K562 (cell line): ENCODE measurements around the gene GORASP1. TPM values are rescaled to one million over a fixed set of nuclear protein-coding genes. Genes with fewer than 3 reads are reported as not detected.

Experiments
- ATAC-seq: fragments of 200-7000 bp; cut with Tn5 transposase; 3 replicates; pipeline ENCODE4 v1.9.1; 2020; ENCODE audit warnings: moderate library complexity
- BruUV-seq: library from RNA; stranded (reverse); fragments of 400-500 nt; replicated peaks from 2 replicates; lab custom pipeline; 2021; lab: Mats Ljungman, UMichigan
- CTCF ChIA-PET: fragments of 300-600 bp; formaldehyde crosslinking; extraction: SDS; loops from one replicate; lab custom pipeline; 2021; ENCODE audit warnings: low intra/inter-chr PET ratio; lab: Yijun Ruan, JAX
- POLR2A ChIA-PET: fragments of 300-600, 350-650 bp; sonication (Branson Sonifier 250); formaldehyde crosslinking; extraction: SDS; loops from one replicate; lab custom pipeline; 2021; ENCODE audit warnings: antibody characterized with exemption, inconsistent platforms; lab: Yijun Ruan, JAX
- DNase-seq, 4 experiments: peaks; one replicate each; pipeline versions ENCODE4 v3.0.0 to v3.0.0-alpha.2; 2011 to 2018; ENCODE audit warnings: low spot score in 3 of 4, mixed read lengths in 3 of 4; ENCODE audit errors: extremely low read depth in 1 of 4
- FAIRE-seq: peaks from 2 replicates; lab custom pipeline; 2011; peaks lifted over from hg19 to GRCh38; lab: Jason Lieb, UNC
- H2AFZ ChIP-seq: 2 replicates; pipeline ENCODE4 v1.6.0; 2011; ENCODE audit warnings: low read depth, low read length, control low read depth, inconsistent platforms
- H3K27ac ChIP-seq: fragments of 200-600 bp; 3 replicates; pipeline ENCODE4 v1.8.0; 2011; ENCODE audit warnings: low read depth, mild to moderate bottlenecking, control low read depth, inconsistent platforms, low read length, moderate library complexity, mixed read lengths; ENCODE audit errors: extremely low read depth
- H3K27me3 ChIP-seq, 2 experiments: fragments of 300-600 bp in 1 of 2; 2 replicates in 1 of 2; 3 replicates in 1 of 2; pipeline versions ENCODE4 v1.6.0 to v1.8.0; 2011; ENCODE audit warnings: inconsistent platforms in 2 of 2, low read length in 2 of 2, mild to moderate bottlenecking in 1 of 2, mixed read lengths in 1 of 2, moderate library complexity in 1 of 2; ENCODE audit not compliant: control insufficient read depth in 2 of 2, insufficient read depth in 2 of 2
- H3K36me3 ChIP-seq: fragments of 300-600 bp; 3 replicates; pipeline ENCODE4 v1.8.0; 2011; ENCODE audit warnings: mild to moderate bottlenecking, low read length, inconsistent platforms; ENCODE audit not compliant: control insufficient read depth, insufficient read depth
- H3K4me1 ChIP-seq, 2 experiments: fragments of 200-600 bp in 1 of 2; replicated peaks in 1 of 2; 2 replicates in 1 of 2; 3 replicates in 1 of 2; pipeline versions ENCODE4 v1.5.1 to v1.8.0; 2011; ENCODE audit warnings: inconsistent platforms in 2 of 2, low read length in 2 of 2, mild to moderate bottlenecking in 1 of 2, mixed read lengths in 1 of 2, moderate library complexity in 1 of 2; ENCODE audit not compliant: control insufficient read depth in 2 of 2, insufficient read depth in 2 of 2
- H3K4me2 ChIP-seq: 2 replicates; pipeline ENCODE4 v1.6.1; 2011; ENCODE audit warnings: low read length, control low read depth, inconsistent platforms, mixed read lengths; ENCODE audit not compliant: insufficient read depth
- H3K4me3 ChIP-seq: fragments of 200-600 bp; sonication (generic), shearing (Covaris generic); 2 replicates; pipeline ENCODE4 v1.5.1; 2016; ENCODE audit warnings: control low read depth, inconsistent platforms
- H3K79me2 ChIP-seq: fragments of 200-600 bp; 3 replicates; pipeline ENCODE4 v1.8.0; 2011; ENCODE audit warnings: low read length, inconsistent platforms; ENCODE audit not compliant: control insufficient read depth, insufficient read depth
- H3K9ac ChIP-seq, 2 experiments: 2 replicates each; pipeline versions ENCODE4 v1.6.0 to v1.6.1; 2011; ENCODE audit warnings: low read depth in 2 of 2, low read length in 2 of 2, control low read depth in 1 of 2, inconsistent platforms in 1 of 2, mild to moderate bottlenecking in 1 of 2, mixed read lengths in 1 of 2; ENCODE audit not compliant: insufficient read depth in 1 of 2
- H3K9me1 ChIP-seq: one replicate; pipeline ENCODE4 v1.6.0; 2011; ENCODE audit warnings: inconsistent platforms, mild to moderate bottlenecking, low read length, moderate library complexity; ENCODE audit not compliant: control insufficient read depth, insufficient read depth
- H3K9me3 ChIP-seq: replicated peaks from 2 replicates; pipeline ENCODE4 v1.5.1; 2011; ENCODE audit warnings: low read depth, low read length, inconsistent platforms; ENCODE audit not compliant: control insufficient read depth, insufficient read depth
- H4K20me1 ChIP-seq: replicated peaks from 2 replicates; pipeline ENCODE4 v1.6.1; 2011; ENCODE audit warnings: low read length, inconsistent platforms, mixed read lengths; ENCODE audit not compliant: control insufficient read depth, insufficient read depth
- CHD4 ChIP-seq: fragments of 200-600 bp; sonication (generic); IDR thresholded peaks from 3 replicates; pipeline ENCODE4 v1.6.1; 2012; ENCODE audit warnings: low read depth, mild to moderate bottlenecking, mixed read lengths, low read length, inconsistent platforms; ENCODE audit not compliant: insufficient read depth, insufficient replicate concordance, poor library complexity, severe bottlenecking
- CSDE1 ChIP-seq, 2 experiments: fragments of 450-650 bp; IDR thresholded peaks; 2 replicates each; pipeline ENCODE4 v1.6.1; 2016; ENCODE audit warnings: mild to moderate bottlenecking in 1 of 2
- GABPB1 ChIP-seq: sonication (generic); formaldehyde crosslinking; IDR thresholded peaks from 2 replicates; pipeline ENCODE4 v1.8.0; 2022; ENCODE audit warnings: mild to moderate bottlenecking, missing genetic modification reagents
- MIER1 ChIP-seq: fragments of 450-650 bp; IDR thresholded peaks from 2 replicates; pipeline ENCODE4 v1.6.1; 2016; ENCODE audit warnings: antibody characterized with exemption, mild to moderate bottlenecking, low read depth
- NFIX ChIP-seq: fragments of 250-450 bp; sonication (Bioruptor Pico); IDR thresholded peaks from 2 replicates; pipeline ENCODE4 v1.4.0; 2020; ENCODE audit warnings: low read depth, mild to moderate bottlenecking, moderate library complexity
- POLR2G ChIP-seq: fragments of 200-400 bp; formaldehyde crosslinking; IDR thresholded peaks from 2 replicates; pipeline ENCODE4 v1.6.1; 2017; ENCODE audit warnings: low read depth, mild to moderate bottlenecking, antibody characterized with exemption, low read length, moderate library complexity
- XRCC5 ChIP-seq: fragments of 200-400 bp; formaldehyde crosslinking; IDR thresholded peaks from 2 replicates; pipeline ENCODE4 v1.6.1; 2017; ENCODE audit warnings: low read depth, mild to moderate bottlenecking, low read length
- ZBTB40 ChIP-seq, 2 experiments: fragments of 450-650 bp in 1 of 2; sonication (generic) in 1 of 2; formaldehyde crosslinking in 1 of 2; IDR thresholded peaks; 2 replicates each; pipeline versions ENCODE4 v1.7.1 to v1.9.0; 2016 to 2022; ENCODE audit warnings: inconsistent platforms in 1 of 2, mild to moderate bottlenecking in 1 of 2, missing genetic modification reagents in 1 of 2
- ZFP30 ChIP-seq: fragments of 250-450 bp; sonication (Bioruptor Pico); IDR thresholded peaks from 2 replicates; pipeline ENCODE4 v1.8.0; 2022; ENCODE audit warnings: moderate library complexity, mild to moderate bottlenecking, inconsistent platforms, borderline replicate concordance
- WGBS: fragments of 100-300 bp; shearing (Covaris generic); methylation state at CpG from one replicate; pipeline ENCODE4 v1.1.6; 2016; ENCODE audit warnings: low coverage, mixed read lengths; ENCODE audit not compliant: insufficient coverage; ENCODE audit errors: missing lambda C conversion rate; 5-methylcytosine and 5-hydroxymethylcytosine counted together
- in situ Hi-C: fragments of 300-500 bp; cut with MboI; formaldehyde crosslinking; loops from 4 replicates; pipeline ENCODE4 v1.15.0; 2018; ENCODE audit warnings: inconsistent platforms, mixed read lengths
- intact Hi-C: fragments of 100-400 bp; cut with micrococcal nuclease; formaldehyde crosslinking; loops from 2 replicates; pipeline ENCODE4 v1.14.2; 2022
- polyA plus RNA-seq, 8 experiments: library from polyadenylated mRNA; depleted of rRNA in 4 of 8; stranded (reverse) in 5 of 8; unstranded in 3 of 8; fragments of >200 nt; fragmentation: Nextera tagmentation in 2 of 8; fragmentation: Illumina TruSeq in 1 of 8; extraction: Ambion mirVana in 2 of 8; extraction: Trizol in 1 of 8; gene quantifications; 2 replicates each; pipeline versions ENCODE4 v1.2.1 to v1.2.3, GENCODE V29; 2011 to 2014; ENCODE audit warnings: inconsistent platforms in 1 of 8, missing spikeins in 1 of 8
- total RNA-seq, 7 experiments: library from RNA; depleted of rRNA in 6 of 7; stranded (reverse); fragments of >200 nt in 6 of 7; fragmentation: Illumina TruSeq in 2 of 7; extraction: Trizol in 2 of 7; gene quantifications; 2 replicates each; pipeline versions ENCODE4 v1.2.1 to v1.2.3, GENCODE V29; 2011 to 2021; ENCODE audit warnings: low replicate concordance in 1 of 7

Gene GORASP1
- total and polyA plus RNA-seq, 9 of the 15 experiments (the other 6 are each of a cell fraction or from before 2014, with no cell fraction given) = 8.4 to 87.9 (median 67.6) TPM

DNA sequence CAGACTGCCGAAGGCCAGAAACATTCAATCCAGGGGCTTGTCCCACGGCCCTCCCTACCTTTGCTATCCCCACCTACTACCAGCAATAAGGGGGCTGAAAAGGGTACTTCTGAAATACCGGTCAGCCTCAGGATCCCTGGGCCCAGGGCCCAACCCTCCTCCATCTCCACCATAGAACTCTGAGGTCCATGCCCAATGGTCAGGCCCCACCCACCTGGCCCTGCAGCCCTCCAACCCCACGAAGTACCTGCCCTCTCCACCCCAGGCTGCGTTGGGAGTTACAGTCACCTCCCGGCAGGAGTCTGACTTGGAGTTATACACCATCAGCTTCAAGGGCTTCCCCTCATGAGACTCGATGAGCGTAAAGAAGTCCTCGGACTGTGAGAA is 6.9 kb downstream of the GORASP1 start:
- in situ Hi-C loops = no loop called here
- Histone ChIP-seq H3K27me3 (no peaks in the 10 kb centered on the region), H3K9me1 (peaks cover 4% of the 10 kb centered on the region), H3K36me3 (peaks cover 86% of the 10 kb centered on the region), H3K4me3 (no peak overlapping the region), H3K4me1 (peaks cover 4 to 23% of the 10 kb centered on the region in 2 experiments; a peak in 2 of 5 replicates), H4K20me1 (peaks cover 17% of the 10 kb centered on the region), H3K9ac (no peak overlapping the region), H3K4me2 (no peak overlapping the region), H3K27ac (no peak overlapping the region), H3K9me3 (no peaks in the 10 kb centered on the region), H2AFZ (no peak overlapping the region), H3K79me2 (peaks cover 31% of the 10 kb centered on the region)
- FAIRE-seq (no peak), DNase-seq (no peak), ATAC-seq (no peak)
- intact Hi-C loops = loop anchor here (2.0 kb wide), 1 partner anchor 188 kb away; no protein-coding TSS in a partner anchor
- TF ChIP-seq MIER1 (no peak), GABPB1 (CRISPR knock-in tag) (no peak), POLR2G (0 out of 2 replicates have a peak, but pooled peaks have one; percentile 11), ZFP30 (CRISPR knock-in tag) (no peak), NFIX (CRISPR knock-in tag) (no peak), CSDE1 (IDR thresholded peaks at IDR 0.05) (no peak), CHD4 (no peak), XRCC5 (no peak), ZBTB40 (IDR thresholded peaks at IDR 0.05) (no peak), ZBTB40 (CRISPR knock-in tag; IDR thresholded peaks at IDR 0.05) (0 out of 2 replicates have a peak, but pooled peaks have one; percentile 13)
- ChIA-PET POLR2A (no interaction called here), CTCF (interaction anchor here (0.7 to 0.9 kb wide), 4 partner anchors 89 to 270 kb away, joined by 3 to 6 read pairs (median 3); no protein-coding TSS in a partner anchor)
- no TSS peak for BruUV-seq
- WGBS = 89% methylated on average over 9 of the region's 9 CpGs
